ENCODE results near the gene DAGLB. TPM values are rescaled to one million over a fixed set of nuclear protein-coding genes. Genes with fewer than 3 reads are reported as not detected.

Gene DAGLB
- total and polyA plus RNA-seq, 4 donors: 3.6 to 19.7 (median 16.7) TPM

GRCh38 chr7:6486438-6487183 is 38.9 kb upstream of the DAGLB start:
- WGBS, 2 donors: 94 to 96% methylated on average over 19 of the region's 19 CpGs
- Histone ChIP-seq H3K9me3 (ENCODE audit: control insufficient read depth, low read length) (no peaks in the 10 kb centered on the region), H3K4me1 (ENCODE audit: control insufficient read depth in 1 of 2, insufficient read depth in 2 of 2, low read length in 2 of 2) (no peaks in the 10 kb centered on the region), H3K4me3 (ENCODE audit: low read length in 2 of 2) (no peak overlapping the region), H3K36me3 (ENCODE audit: control insufficient read depth in 1 of 2, insufficient read depth in 2 of 2, low read length in 1 of 2) (no peaks in the 10 kb centered on the region), H3K27me3 (ENCODE audit: control insufficient read depth in 1 of 2, insufficient read depth in 2 of 2, low read length in 1 of 2) (no peaks in the 10 kb centered on the region), H3K27ac (ENCODE audit: low read depth in 1 of 2, low read length in 2 of 2) (no peak overlapping the region)
- DNase-seq: peak; percentile 5 to 48
- no peak for ATAC-seq (ENCODE audit: low FRiP score)
- intact Hi-C loops (cut with DNase I): no loop called here

- DNase-seq (no peak), ATAC-seq (ENCODE audit: low FRiP score) (no peak)
- peak overlapping the region in 1 of 2 donors; percentile 82 for H3K27ac ChIP-seq (ENCODE audit: low read depth in 1 of 2, low read length in 2 of 2)
- 7% methylated on average over 6 of the region's 6 CpGs for WGBS, 2 donors
- H3K4me1 ChIP-seq (ENCODE audit: control insufficient read depth in 1 of 2, insufficient read depth in 2 of 2, low read length in 2 of 2): peaks cover 0 to 2% of the 10 kb centered on the region in 2 donors
- H3K36me3 ChIP-seq (ENCODE audit: control insufficient read depth in 1 of 2, insufficient read depth in 2 of 2, low read length in 1 of 2): no peaks in the 10 kb centered on the region
- intact Hi-C loops (cut with DNase I): no loop called here
- H3K4me3 ChIP-seq (ENCODE audit: low read length in 2 of 2): peak overlapping the region; percentile 71 to 96
- no peaks in the 10 kb centered on the region for H3K27me3 ChIP-seq (ENCODE audit: control insufficient read depth in 1 of 2, insufficient read depth in 2 of 2, low read length in 1 of 2)
- no peaks in the 10 kb centered on the region for H3K9me3 ChIP-seq (ENCODE audit: control insufficient read depth, low read length)
These were observed 35.0 kb upstream of the DAGLB start for GRCh38 chr7:6482743-6483119.

- ATAC-seq (ENCODE audit: low FRiP score): no peak
- no peaks in the 10 kb centered on the region for H3K36me3 ChIP-seq (ENCODE audit: control insufficient read depth in 1 of 2, insufficient read depth in 2 of 2, low read length in 1 of 2)
- H3K27ac ChIP-seq (ENCODE audit: low read depth in 1 of 2, low read length in 2 of 2): no peak overlapping the region
- peaks cover 0 to 2% of the 10 kb centered on the region in 2 donors for H3K4me1 ChIP-seq (ENCODE audit: control insufficient read depth in 1 of 2, insufficient read depth in 2 of 2, low read length in 2 of 2)
- WGBS, 2 donors: 22 to 30% methylated on average over 4 of the region's 4 CpGs
- intact Hi-C loops (cut with DNase I): no loop called here
- no peaks in the 10 kb centered on the region for H3K27me3 ChIP-seq (ENCODE audit: control insufficient read depth in 1 of 2, insufficient read depth in 2 of 2, low read length in 1 of 2)
- H3K9me3 ChIP-seq (ENCODE audit: control insufficient read depth, low read length): no peaks in the 10 kb centered on the region
- H3K4me3 ChIP-seq (ENCODE audit: low read length in 2 of 2): peak overlapping the region in 1 of 2 donors; percentile 96
- no peak for DNase-seq
These were observed 34.6 kb upstream of the DAGLB start for GRCh38 chr7:6482307-6482706.

GRCh38 chr7:6481445-6481844 is 33.7 kb upstream of the DAGLB start:
- no peak for ATAC-seq (ENCODE audit: low FRiP score)
- 57 to 60% methylated on average over 6 of the region's 6 CpGs for WGBS, 2 donors
- Histone ChIP-seq H3K4me1 (ENCODE audit: control insufficient read depth in 1 of 2, insufficient read depth in 2 of 2, low read length in 2 of 2) (peaks cover 0 to 2% of the 10 kb centered on the region in 2 donors), H3K4me3 (ENCODE audit: low read length in 2 of 2) (no peak overlapping the region), H3K36me3 (ENCODE audit: control insufficient read depth in 1 of 2, insufficient read depth in 2 of 2, low read length in 1 of 2) (no peaks in the 10 kb centered on the region), H3K9me3 (ENCODE audit: control insufficient read depth, low read length) (no peaks in the 10 kb centered on the region), H3K27me3 (ENCODE audit: control insufficient read depth in 1 of 2, insufficient read depth in 2 of 2, low read length in 1 of 2) (no peaks in the 10 kb centered on the region), H3K27ac (ENCODE audit: low read depth in 1 of 2, low read length in 2 of 2) (no peak overlapping the region)
- DNase-seq: peak; percentile 35 to 64
- intact Hi-C loops (cut with DNase I): no loop called here

- H3K36me3 ChIP-seq (ENCODE audit: control insufficient read depth in 1 of 2, insufficient read depth in 2 of 2, low read length in 1 of 2): no peaks in the 10 kb centered on the region
- H3K27ac ChIP-seq (ENCODE audit: low read depth in 1 of 2, low read length in 2 of 2): no peak overlapping the region
- no peak overlapping the region for H3K4me3 ChIP-seq (ENCODE audit: low read length in 2 of 2)
- 19 to 20% methylated on average over 5 of the region's 5 CpGs for WGBS, 2 donors
- H3K9me3 ChIP-seq (ENCODE audit: control insufficient read depth, low read length): no peaks in the 10 kb centered on the region
- ATAC-seq (ENCODE audit: low FRiP score): no peak
- DNase-seq: no peak
- H3K4me1 ChIP-seq (ENCODE audit: control insufficient read depth in 1 of 2, insufficient read depth in 2 of 2, low read length in 2 of 2): peaks cover 0 to 2% of the 10 kb centered on the region in 2 donors
- intact Hi-C loops (cut with DNase I): no loop called here
- H3K27me3 ChIP-seq (ENCODE audit: control insufficient read depth in 1 of 2, insufficient read depth in 2 of 2, low read length in 1 of 2): no peaks in the 10 kb centered on the region
These were observed 32.5 kb upstream of the DAGLB start for GRCh38 chr7:6480323-6480660.

GRCh38 chr7:6479067-6479466 is 31.3 kb upstream of the DAGLB start:
- DNase-seq (peak in 1 of 2 donors; percentile 36), ATAC-seq (ENCODE audit: low FRiP score) (no peak)
- peaks cover 0 to 2% of the 10 kb centered on the region in 2 donors for H3K4me1 ChIP-seq (ENCODE audit: control insufficient read depth in 1 of 2, insufficient read depth in 2 of 2, low read length in 2 of 2)
- H3K9me3 ChIP-seq (ENCODE audit: control insufficient read depth, low read length): no peaks in the 10 kb centered on the region
- H3K36me3 ChIP-seq (ENCODE audit: control insufficient read depth in 1 of 2, insufficient read depth in 2 of 2, low read length in 1 of 2): no peaks in the 10 kb centered on the region
- H3K27ac ChIP-seq (ENCODE audit: low read depth in 1 of 2, low read length in 2 of 2): no peak overlapping the region
- intact Hi-C loops (cut with DNase I): no loop called here
- WGBS, 2 donors: 78 to 83% methylated on average over 8 of the region's 8 CpGs
- no peaks in the 10 kb centered on the region for H3K27me3 ChIP-seq (ENCODE audit: control insufficient read depth in 1 of 2, insufficient read depth in 2 of 2, low read length in 1 of 2)
- no peak overlapping the region for H3K4me3 ChIP-seq (ENCODE audit: low read length in 2 of 2)

GRCh38 chr7:6478186-6478585 is 30.4 kb upstream of the DAGLB start:
- H3K4me3 ChIP-seq (ENCODE audit: low read length in 2 of 2): no peak overlapping the region
- no peak overlapping the region for H3K27ac ChIP-seq (ENCODE audit: low read depth in 1 of 2, low read length in 2 of 2)
- WGBS, 2 donors: 82 to 88% methylated on average over 7 of the region's 7 CpGs
- ATAC-seq (ENCODE audit: low FRiP score) (no peak), DNase-seq (peak; percentile 14 to 56)
- no peaks in the 10 kb centered on the region for H3K27me3 ChIP-seq (ENCODE audit: control insufficient read depth in 1 of 2, insufficient read depth in 2 of 2, low read length in 1 of 2)
- peaks cover 0 to 2% of the 10 kb centered on the region in 2 donors for H3K4me1 ChIP-seq (ENCODE audit: control insufficient read depth in 1 of 2, insufficient read depth in 2 of 2, low read length in 2 of 2)
- H3K9me3 ChIP-seq (ENCODE audit: control insufficient read depth, low read length): no peaks in the 10 kb centered on the region
- intact Hi-C loops (cut with DNase I): no loop called here
- peaks cover 0 to under 1% of the 10 kb centered on the region in 2 donors for H3K36me3 ChIP-seq (ENCODE audit: control insufficient read depth in 1 of 2, insufficient read depth in 2 of 2, low read length in 1 of 2)

GRCh38 chr7:6477318-6477660 is 29.5 kb upstream of the DAGLB start:
- Histone ChIP-seq H3K27me3 (ENCODE audit: control insufficient read depth in 1 of 2, insufficient read depth in 2 of 2, low read length in 1 of 2) (no peaks in the 10 kb centered on the region), H3K36me3 (ENCODE audit: control insufficient read depth in 1 of 2, insufficient read depth in 2 of 2, low read length in 1 of 2) (peaks cover 0 to 3% of the 10 kb centered on the region in 2 donors), H3K9me3 (ENCODE audit: control insufficient read depth, low read length) (no peaks in the 10 kb centered on the region), H3K4me1 (ENCODE audit: control insufficient read depth in 1 of 2, insufficient read depth in 2 of 2, low read length in 2 of 2) (peaks cover 0 to 2% of the 10 kb centered on the region in 2 donors), H3K27ac (ENCODE audit: low read depth in 1 of 2, low read length in 2 of 2) (no peak overlapping the region), H3K4me3 (ENCODE audit: low read length in 2 of 2) (no peak overlapping the region)
- DNase-seq (no peak), ATAC-seq (ENCODE audit: low FRiP score) (no peak)
- intact Hi-C loops (cut with DNase I): no loop called here
- 38 to 66% methylated on average over 1 of the region's 1 CpG for WGBS, 2 donors

GRCh38 chr7:6476596-6477317 is 29.0 kb upstream of the DAGLB start:
- WGBS, 2 donors: 56 to 60% methylated on average over 7 of the region's 7 CpGs
- Histone ChIP-seq H3K27me3 (ENCODE audit: control insufficient read depth in 1 of 2, insufficient read depth in 2 of 2, low read length in 1 of 2) (no peaks in the 10 kb centered on the region), H3K4me1 (ENCODE audit: control insufficient read depth in 1 of 2, insufficient read depth in 2 of 2, low read length in 2 of 2) (peaks cover 0 to 2% of the 10 kb centered on the region in 2 donors), H3K27ac (ENCODE audit: low read depth in 1 of 2, low read length in 2 of 2) (no peak overlapping the region), H3K4me3 (ENCODE audit: low read length in 2 of 2) (no peak overlapping the region), H3K9me3 (ENCODE audit: control insufficient read depth, low read length) (no peaks in the 10 kb centered on the region), H3K36me3 (ENCODE audit: control insufficient read depth in 1 of 2, insufficient read depth in 2 of 2, low read length in 1 of 2) (peaks cover 0 to 3% of the 10 kb centered on the region in 2 donors)
- no peak for ATAC-seq (ENCODE audit: low FRiP score)
- DNase-seq: peak; percentile 13 to 46
- intact Hi-C loops (cut with DNase I): no loop called here
